ENCODE measurements around the gene A2M. TPM values are rescaled to one million over a fixed set of nuclear protein-coding genes. Genes with fewer than 3 reads are reported as not detected.
"Not testable (repeated sequence)": the region's sequence is repeated elsewhere in the genome, so short reads cannot be mapped to it uniquely, and the experiment has no call there.

Gene A2M
- total RNA-seq, 1 donor from 2014 or later, result 1.1 TPM

DNA sequence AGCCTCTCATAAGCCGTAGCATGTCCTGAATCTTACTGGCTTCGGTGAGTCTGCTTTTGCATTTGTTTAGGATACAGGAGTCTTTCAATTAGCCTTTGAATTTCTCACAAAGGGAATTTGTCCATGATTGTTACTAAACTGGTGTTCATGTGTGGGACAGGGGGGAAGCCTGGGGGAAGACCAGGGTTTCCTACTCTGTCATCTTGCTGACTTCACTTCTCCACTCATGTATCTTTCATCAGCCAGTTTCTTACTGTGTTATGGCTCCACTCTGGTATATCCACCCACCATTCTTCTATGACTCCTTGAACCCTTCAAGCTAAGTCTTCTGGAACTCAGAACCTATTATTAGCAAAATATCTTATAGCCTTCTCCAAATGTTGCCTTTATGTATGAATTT lies 31.7 kb upstream of the A2M start:
- Mint-ChIP-seq H3K9me3 (ENCODE audit: low read depth) (peaks cover 36% of the 10 kb centered on the region), H3K4me1 (ENCODE audit: low read depth) (peaks cover 10% of the 10 kb centered on the region), H3K36me3 (ENCODE audit: insufficient read depth) (peaks cover 13% of the 10 kb centered on the region), H3K27me3 (peaks cover 9% of the 10 kb centered on the region), H3K27ac (no peak overlapping the region), H3K4me3 (ENCODE audit: low read depth) (no peak overlapping the region)
- DNase-seq (ENCODE audit: low spot score, unreplicated experiment), result no peak
- TF ChIP-seq, protein P1, sequence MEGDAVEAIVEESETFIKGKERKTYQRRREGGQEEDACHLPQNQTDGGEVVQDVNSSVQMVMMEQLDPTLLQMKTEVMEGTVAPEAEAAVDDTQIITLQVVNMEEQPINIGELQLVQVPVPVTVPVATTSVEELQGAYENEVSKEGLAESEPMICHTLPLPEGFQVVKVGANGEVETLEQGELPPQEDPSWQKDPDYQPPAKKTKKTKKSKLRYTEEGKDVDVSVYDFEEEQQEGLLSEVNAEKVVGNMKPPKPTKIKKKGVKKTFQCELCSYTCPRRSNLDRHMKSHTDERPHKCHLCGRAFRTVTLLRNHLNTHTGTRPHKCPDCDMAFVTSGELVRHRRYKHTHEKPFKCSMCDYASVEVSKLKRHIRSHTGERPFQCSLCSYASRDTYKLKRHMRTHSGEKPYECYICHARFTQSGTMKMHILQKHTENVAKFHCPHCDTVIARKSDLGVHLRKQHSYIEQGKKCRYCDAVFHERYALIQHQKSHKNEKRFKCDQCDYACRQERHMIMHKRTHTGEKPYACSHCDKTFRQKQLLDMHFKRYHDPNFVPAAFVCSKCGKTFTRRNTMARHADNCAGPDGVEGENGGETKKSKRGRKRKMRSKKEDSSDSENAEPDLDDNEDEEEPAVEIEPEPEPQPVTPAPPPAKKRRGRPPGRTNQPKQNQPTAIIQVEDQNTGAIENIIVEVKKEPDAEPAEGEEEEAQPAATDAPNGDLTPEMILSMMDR (IDR thresholded peaks at IDR 0.05; ENCODE audit: unreplicated experiment), result no peak

DNA sequence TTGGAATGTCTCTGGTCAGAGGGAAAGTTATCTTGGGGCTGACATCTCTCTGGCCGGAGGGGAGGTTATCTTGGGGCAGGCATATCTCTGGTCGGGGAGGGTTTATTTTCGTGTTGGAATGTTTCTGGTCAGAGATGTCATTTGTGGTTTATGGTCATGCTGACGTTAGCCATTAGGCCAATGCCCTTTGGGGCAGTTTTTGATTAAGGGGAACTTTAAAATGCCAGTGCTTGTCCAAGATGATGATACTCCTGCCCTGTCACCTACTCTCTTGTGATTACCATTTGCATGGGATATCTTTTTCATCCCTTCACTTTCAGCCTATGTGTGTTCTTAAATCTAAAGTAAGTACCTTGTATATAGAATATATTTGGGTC lies 29.0 kb upstream of the A2M start:
- Mint-ChIP-seq H3K27ac (no peak overlapping the region), H3K36me3 (ENCODE audit: insufficient read depth) (peaks cover 15% of the 10 kb centered on the region), H3K4me3 (ENCODE audit: low read depth) (no peak overlapping the region), H3K9me3 (ENCODE audit: low read depth) (peaks cover 48% of the 10 kb centered on the region), H3K4me1 (ENCODE audit: low read depth) (peaks cover 4% of the 10 kb centered on the region), H3K27me3 (peaks cover 9% of the 10 kb centered on the region)
- TF ChIP-seq, protein P1 (IDR thresholded peaks at IDR 0.05; ENCODE audit: unreplicated experiment), result no peak
- DNase-seq (ENCODE audit: low spot score, unreplicated experiment), result no peak

DNA sequence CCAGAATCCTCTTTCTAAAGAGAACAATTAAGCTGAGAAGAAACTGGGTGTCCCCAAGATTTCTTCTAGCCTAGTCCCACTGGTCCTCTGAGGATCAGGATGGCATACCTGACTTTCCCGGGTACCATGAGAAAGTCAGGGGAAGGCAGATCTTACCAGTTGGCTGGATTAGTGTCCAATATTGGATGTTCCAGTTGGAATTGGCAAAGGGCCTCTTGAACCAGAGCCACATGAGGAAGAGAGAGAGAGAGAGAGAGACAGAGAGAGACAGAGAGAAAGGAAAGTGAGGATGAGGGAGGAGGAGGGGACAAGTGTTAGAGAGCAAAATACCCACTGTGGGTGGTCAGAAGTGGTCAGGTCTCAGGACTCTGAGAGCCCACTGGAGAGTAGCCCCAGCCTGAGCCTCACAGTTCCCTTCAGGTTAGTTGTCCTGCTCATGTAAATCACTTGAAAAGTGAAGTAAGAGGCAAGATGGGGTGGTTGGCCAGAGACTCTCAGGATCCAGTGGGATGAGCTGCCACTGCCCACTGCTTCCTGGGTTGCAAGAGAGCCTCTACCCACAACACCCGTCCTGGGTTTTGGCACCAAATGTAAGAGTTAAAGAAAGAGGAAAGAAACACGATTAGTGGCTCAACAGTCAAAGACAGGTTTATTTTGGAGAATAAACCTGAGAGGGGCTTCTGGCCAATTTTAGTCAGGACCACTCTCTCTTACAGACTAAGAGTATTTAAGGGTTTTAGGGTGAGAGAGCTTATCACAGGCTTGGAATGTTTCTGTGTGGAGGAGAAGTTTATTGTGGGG lies 28.4 kb upstream of the A2M start:
- Mint-ChIP-seq H3K36me3 (ENCODE audit: insufficient read depth) (peaks cover 20% of the 10 kb centered on the region), H3K4me3 (ENCODE audit: low read depth) (no peak overlapping the region), H3K9me3 (ENCODE audit: low read depth) (peaks cover 53% of the 10 kb centered on the region), H3K27ac (no peak overlapping the region), H3K27me3 (peaks cover 9% of the 10 kb centered on the region), H3K4me1 (ENCODE audit: low read depth) (peaks cover under 1% of the 10 kb centered on the region)
- no peak for DNase-seq (ENCODE audit: low spot score, unreplicated experiment)
- TF ChIP-seq, protein P1 (IDR thresholded peaks at IDR 0.05; ENCODE audit: unreplicated experiment), result no peak

DNA sequence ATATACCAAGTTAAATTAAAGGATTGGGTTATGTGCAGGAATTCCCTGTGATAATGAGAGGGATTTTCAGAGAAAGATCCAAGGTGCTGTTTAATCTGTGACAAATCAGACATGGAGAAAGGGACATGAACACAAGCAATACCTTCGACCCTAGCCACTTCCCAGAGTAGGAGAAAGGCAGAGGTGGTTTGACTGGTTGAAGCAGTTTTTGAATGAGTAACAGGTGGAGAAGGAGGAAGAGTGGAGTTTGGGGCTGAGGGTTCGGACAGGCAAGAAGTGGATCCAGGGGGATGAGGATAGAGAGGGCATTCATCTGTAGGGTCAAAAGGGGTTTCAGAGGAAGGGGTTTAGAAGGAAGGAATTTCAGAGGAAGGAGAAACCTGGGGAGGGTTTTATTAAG lies 27.4 kb upstream of the A2M start:
- Mint-ChIP-seq H3K4me3 (ENCODE audit: low read depth) (no peak overlapping the region), H3K27me3 (peaks cover 9% of the 10 kb centered on the region), H3K36me3 (ENCODE audit: insufficient read depth) (peaks cover 26% of the 10 kb centered on the region), H3K4me1 (ENCODE audit: low read depth) (no peaks in the 10 kb centered on the region), H3K9me3 (ENCODE audit: low read depth) (peaks cover 62% of the 10 kb centered on the region), H3K27ac (no peak overlapping the region)
- TF ChIP-seq, protein P1 (IDR thresholded peaks at IDR 0.05; ENCODE audit: unreplicated experiment), result no peak
- no peak for DNase-seq (ENCODE audit: low spot score, unreplicated experiment)

DNA sequence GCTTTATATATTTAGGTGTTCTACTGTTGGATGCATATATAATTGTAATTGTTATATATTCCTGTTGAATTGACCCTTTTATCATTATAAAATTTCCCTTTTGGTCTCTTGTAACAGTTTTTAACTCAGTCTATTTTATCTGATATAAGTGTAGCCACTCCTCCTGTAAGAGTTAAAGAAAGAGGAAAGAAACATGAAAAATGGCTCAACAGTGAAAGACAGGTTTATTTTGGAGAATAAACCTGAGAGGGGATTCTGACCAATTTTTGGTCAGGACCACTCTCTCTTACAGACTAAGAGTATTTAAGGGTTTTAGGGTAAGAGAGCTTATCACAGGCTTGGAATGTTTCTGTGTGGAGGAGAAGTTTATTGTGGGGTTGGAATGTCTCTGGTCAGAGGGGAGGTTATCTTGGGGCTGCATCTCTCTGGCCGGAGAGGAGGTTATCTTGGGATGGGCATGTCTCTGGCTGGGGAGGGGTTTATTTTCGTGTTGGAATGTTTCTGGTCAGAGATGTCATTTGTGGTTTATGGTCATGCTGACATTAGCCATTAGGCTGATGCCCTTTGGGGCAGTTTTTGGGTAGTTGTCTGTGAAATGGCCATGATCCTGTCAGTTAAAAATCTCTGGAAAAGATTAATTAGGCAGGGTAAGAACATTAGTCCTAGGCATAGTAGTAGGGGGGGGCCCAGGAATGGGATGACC lies 24.0 kb upstream of the A2M start:
- peaks cover 61% of the 10 kb centered on the region for H3K9me3 Mint-ChIP-seq (ENCODE audit: low read depth)
- not testable (repeated sequence) for H3K27ac Mint-ChIP-seq; H3K4me1 Mint-ChIP-seq (ENCODE audit: low read depth); H3K4me3 Mint-ChIP-seq (ENCODE audit: low read depth); H3K27me3 Mint-ChIP-seq; DNase-seq (ENCODE audit: low spot score, unreplicated experiment)
- H3K36me3 Mint-ChIP-seq (ENCODE audit: insufficient read depth), result peaks cover 21% of the 10 kb centered on the region
